Measurements from ENCODE around the gene CNTNAP2.

DNA sequence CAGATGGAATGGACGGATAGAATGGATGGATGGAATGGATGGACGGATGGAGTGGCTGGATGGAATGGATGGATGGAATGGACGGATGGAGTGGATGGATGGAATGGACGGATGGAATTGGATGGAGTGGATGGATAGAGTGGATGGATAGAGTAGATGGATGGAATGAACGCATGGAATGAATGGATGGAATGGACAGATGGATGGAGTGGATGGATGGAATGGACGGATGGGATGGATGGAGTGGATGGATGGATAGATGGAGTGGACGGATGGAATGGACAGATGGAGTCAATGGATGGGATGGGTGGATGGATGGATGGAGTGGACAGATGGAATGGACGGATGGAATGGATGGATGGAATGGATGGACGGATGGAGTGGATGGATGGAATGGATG is 2214.2 kb downstream of the CNTNAP2 start:
- TF ChIP-seq ARNT (IDR thresholded peaks at IDR 0.05), result no peak
- no peak for TF ChIP-seq FOXM1 (IDR thresholded peaks at IDR 0.05; ENCODE audit: borderline replicate concordance)
- TF ChIP-seq SP1 (IDR thresholded peaks at IDR 0.05), result no peak
- no peak for TF ChIP-seq FOXK2 (IDR thresholded peaks at IDR 0.05)
- no peak for TF ChIP-seq FOXA1 (IDR thresholded peaks at IDR 0.05)
- TF ChIP-seq SUZ12 (IDR thresholded peaks at IDR 0.05), result no peak
- no peak for TF ChIP-seq TARDBP (IDR thresholded peaks at IDR 0.05)
- no peak for TF ChIP-seq LEF1 (IDR thresholded peaks at IDR 0.05; ENCODE audit: borderline replicate concordance)
- TF ChIP-seq ZNF384 (IDR thresholded peaks at IDR 0.05), result no peak
- no peak for TF ChIP-seq BHLHE40 (IDR thresholded peaks at IDR 0.05; ENCODE audit: borderline replicate concordance)
- TF ChIP-seq CTBP1 (IDR thresholded peaks at IDR 0.05; ENCODE audit: borderline replicate concordance), result no peak
